A549 (cell line): ENCODE results near the gene CNP. TPM values are rescaled to one million over a fixed set of nuclear protein-coding genes. Genes with fewer than 3 reads are reported as not detected.

Experiments used
- ATAC-seq, 2 experiments: fragments of 200-7000 bp in 1 of 2; fragments of >200 bp in 1 of 2; cut with Nextera tagmentation in 1 of 2; cut with Tn5 transposase in 1 of 2; 3 replicates each; pipeline versions ENCODE4 v1.8.0 to v1.9.1; 2018 to 2020; ENCODE audit warnings: mild to moderate bottlenecking in 1 of 2, moderate library complexity in 1 of 2
- CTCF ChIA-PET: fragments of 300-600 bp; sonication (Branson Sonifier 250); formaldehyde crosslinking; extraction: SDS; loops from one replicate; lab custom pipeline; 2021; ENCODE audit warnings: antibody characterized with exemption, inconsistent platforms; lab: Yijun Ruan, JAX
- POLR2A ChIA-PET: fragments of 350-600 bp; formaldehyde crosslinking; extraction: SDS; loops from one replicate; lab custom pipeline; 2021; ENCODE audit warnings: antibody characterized with exemption, inconsistent platforms; lab: Yijun Ruan, JAX
- DNase-seq, 2 experiments: peaks; one replicate each; pipeline versions ENCODE4 v3.0.0 to v3.0.0-alpha.2; 2011 to 2016; ENCODE audit warnings: low read depth in 1 of 2, low spot score in 1 of 2
- FAIRE-seq: peaks from 2 replicates; lab custom pipeline; 2011; peaks lifted over from hg19 to GRCh38; lab: Jason Lieb, UNC
- H3K27ac ChIP-seq, 2 experiments: fragments of >200 bp; sonication (Bioruptor Twin); formaldehyde crosslinking; 3 replicates each; pipeline ENCODE4 v1.5.1; 2016 to 2017
- H3K4me1 ChIP-seq: fragments of >200 bp; sonication (Bioruptor Twin); formaldehyde crosslinking; 3 replicates; pipeline ENCODE4 v1.6.1; 2016
- H3K4me2 ChIP-seq: fragments of >200 bp; sonication (Bioruptor Twin); formaldehyde crosslinking; 3 replicates; pipeline ENCODE4 v1.6.1; 2016
- H3K4me3 ChIP-seq: fragments of >200 bp; sonication (Bioruptor Twin); formaldehyde crosslinking; 3 replicates; pipeline ENCODE4 v1.5.1; 2016
- H3K9me3 ChIP-seq: fragments of >200 bp; sonication (Bioruptor Twin); formaldehyde crosslinking; 3 replicates; pipeline ENCODE4 v1.6.1; 2016
- CHD2 ChIP-seq: fragments of 150-350 bp; IDR thresholded peaks from 2 replicates; pipeline ENCODE4 v1.6.1; 2014; ENCODE audit warnings: low read length; ENCODE audit not compliant: partially characterized antibody
- EP300 ChIP-seq, 2 experiments: fragments of >200 bp; sonication (Bioruptor Twin); formaldehyde crosslinking; IDR thresholded peaks; 2 replicates in 1 of 2; 3 replicates in 1 of 2; pipeline ENCODE4 v1.6.1; 2016 to 2017
- GATA3 ChIP-seq: IDR thresholded peaks from 2 replicates; pipeline ENCODE4 v1.6.1; 2012; ENCODE audit warnings: borderline replicate concordance
- HDAC2 ChIP-seq: fragments of 200-600 bp; sonication (generic); IDR thresholded peaks from 2 replicates; pipeline ENCODE4 v1.6.1; 2016
- HEYL ChIP-seq: fragments of 250-450 bp; sonication (Bioruptor Pico); IDR thresholded peaks from 2 replicates; pipeline ENCODE4 v1.8.0; 2021; ENCODE audit warnings: mild to moderate bottlenecking, moderate library complexity
- KDM1A ChIP-seq: fragments of 200-600 bp; sonication (generic); IDR thresholded peaks from 2 replicates; pipeline ENCODE4 v1.6.1; 2016; ENCODE audit warnings: low read depth, mild to moderate bottlenecking
- KDM5A ChIP-seq: fragments of 200-600 bp; sonication (generic); IDR thresholded peaks from 2 replicates; pipeline ENCODE4 v1.6.1; 2016; ENCODE audit warnings: antibody characterized with exemption, mild to moderate bottlenecking
- MYC ChIP-seq: IDR thresholded peaks from 2 replicates; pipeline ENCODE4 v1.6.1; 2012; ENCODE audit warnings: mild to moderate bottlenecking, inconsistent platforms, low read length, improper control_type of control experiment, borderline replicate concordance
- NR3C1 ChIP-seq: fragments of >200 bp; sonication (Bioruptor Twin); formaldehyde crosslinking; IDR thresholded peaks from 3 replicates; pipeline ENCODE4 v1.6.1; 2017
- PHF8 ChIP-seq: fragments of 200-600 bp; sonication (generic); IDR thresholded peaks from 2 replicates; pipeline ENCODE4 v1.6.1; 2016; ENCODE audit warnings: low read depth, mild to moderate bottlenecking, antibody characterized with exemption, moderate library complexity, borderline replicate concordance
- POLR2AphosphoS2 ChIP-seq: conservative IDR thresholded peaks from 2 replicates; pipeline ENCODE4 v1.6.1; 2012; ENCODE audit warnings: low read length, improper control_type of control experiment, inconsistent platforms
- RFX5 ChIP-seq: fragments of 450-650 bp; IDR thresholded peaks from 2 replicates; pipeline ENCODE4 v1.7.1; 2014; ENCODE audit warnings: antibody characterized with exemption, mild to moderate bottlenecking, moderate library complexity
- RNF2 ChIP-seq: fragments of 200-600 bp; sonication (generic); IDR thresholded peaks from 2 replicates; pipeline ENCODE4 v1.6.1; 2016; ENCODE audit warnings: low read depth, mild to moderate bottlenecking, antibody characterized with exemption, moderate library complexity, borderline replicate concordance
- SREBF2 ChIP-seq: fragments of 450-650 bp; IDR thresholded peaks from 2 replicates; pipeline ENCODE4 v1.6.1; 2014; ENCODE audit warnings: mild to moderate bottlenecking, moderate library complexity
- TFCP2L1 ChIP-seq: fragments of 250-450 bp; sonication (Bioruptor Pico); IDR thresholded peaks from 2 replicates; pipeline ENCODE4 v1.5.0; 2021; ENCODE audit warnings: mild to moderate bottlenecking
- whole genome bisulfite sequencing: methylation state at CpG from one replicate; pipeline ENCODE4 v1.1.6; 2017; ENCODE audit errors: missing lambda C conversion rate; 5-methylcytosine and 5-hydroxymethylcytosine counted together
- polyA plus RNA-seq, 4 experiments: library from polyadenylated mRNA; depleted of rRNA in 3 of 4; stranded (reverse); fragments of >200 nt; fragmentation: RNase III in 1 of 4; extraction: RNeasy Plus Mini Kit Qiagen cat#74134 plus additional on column Dnase treatment in 1 of 4; gene quantifications; 2 replicates in 3 of 4; 3 replicates in 1 of 4; pipeline ENCODE4 v1.2.3, GENCODE V29; 2011 to 2017
- TF ChIP-seq, protein P1 (sequence below): fragments of 200-600 bp; sonication (generic); IDR thresholded peaks from 2 replicates; pipeline ENCODE4 v1.6.1; 2016; ENCODE audit warnings: antibody characterized with exemption, mild to moderate bottlenecking, moderate library complexity
- TF ChIP-seq, protein P2 (sequence below): IDR thresholded peaks from 2 replicates; pipeline ENCODE4 v1.6.1; 2012
- TF ChIP-seq, protein P3 (sequence below): fragments of >200 bp; sonication (Bioruptor Twin); formaldehyde crosslinking; IDR thresholded peaks from 3 replicates; pipeline ENCODE4 v1.6.1; 2016
- TF ChIP-seq, protein P4 (sequence below): fragments of >200 bp; sonication (Bioruptor Twin); formaldehyde crosslinking; IDR thresholded peaks from 2 replicates; pipeline ENCODE4 v1.6.1; 2016
- TF ChIP-seq, protein P5 (sequence below): IDR thresholded peaks from 2 replicates; pipeline ENCODE4 v1.6.1; 2012; ENCODE audit warnings: low read depth, borderline replicate concordance

Gene CNP
- polyA plus RNA-seq, 2 of the 4 experiments (the other 2 are of a cell fraction) = 38.6 to 113 TPM

DNA sequence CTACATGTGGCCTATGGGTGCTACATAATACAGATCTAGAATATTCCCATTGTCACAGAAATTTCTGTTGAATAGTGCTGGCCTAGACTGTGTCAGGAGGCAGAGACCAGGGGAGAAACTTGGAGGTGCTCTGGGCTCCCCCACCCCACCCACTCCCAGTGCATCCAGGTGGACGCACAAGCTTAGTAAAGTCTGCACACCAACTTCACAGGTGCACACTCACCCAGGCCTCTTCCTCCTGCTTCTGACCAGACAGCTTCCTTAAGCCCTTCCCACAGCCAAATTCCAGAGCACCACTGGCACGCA is 7.6 kb upstream of the CNP start:
- ChIA-PET POLR2A (interaction anchor here (0.5 to 1.2 kb wide), 5 partner anchors 28 to 225 kb away, joined by 3 to 7 read pairs (median 5); partner anchors contain the start of genes JUP and ODAD4), CTCF (interaction anchor here (0.5 to 29.5 kb wide), 61 partner anchors 10 to 267 kb away, joined by 3 to 378 read pairs (median 5); partner anchors contain the start of genes ACLY, DHX58, DNAJC7 and HSPB9)
- TF ChIP-seq, protein P1, sequence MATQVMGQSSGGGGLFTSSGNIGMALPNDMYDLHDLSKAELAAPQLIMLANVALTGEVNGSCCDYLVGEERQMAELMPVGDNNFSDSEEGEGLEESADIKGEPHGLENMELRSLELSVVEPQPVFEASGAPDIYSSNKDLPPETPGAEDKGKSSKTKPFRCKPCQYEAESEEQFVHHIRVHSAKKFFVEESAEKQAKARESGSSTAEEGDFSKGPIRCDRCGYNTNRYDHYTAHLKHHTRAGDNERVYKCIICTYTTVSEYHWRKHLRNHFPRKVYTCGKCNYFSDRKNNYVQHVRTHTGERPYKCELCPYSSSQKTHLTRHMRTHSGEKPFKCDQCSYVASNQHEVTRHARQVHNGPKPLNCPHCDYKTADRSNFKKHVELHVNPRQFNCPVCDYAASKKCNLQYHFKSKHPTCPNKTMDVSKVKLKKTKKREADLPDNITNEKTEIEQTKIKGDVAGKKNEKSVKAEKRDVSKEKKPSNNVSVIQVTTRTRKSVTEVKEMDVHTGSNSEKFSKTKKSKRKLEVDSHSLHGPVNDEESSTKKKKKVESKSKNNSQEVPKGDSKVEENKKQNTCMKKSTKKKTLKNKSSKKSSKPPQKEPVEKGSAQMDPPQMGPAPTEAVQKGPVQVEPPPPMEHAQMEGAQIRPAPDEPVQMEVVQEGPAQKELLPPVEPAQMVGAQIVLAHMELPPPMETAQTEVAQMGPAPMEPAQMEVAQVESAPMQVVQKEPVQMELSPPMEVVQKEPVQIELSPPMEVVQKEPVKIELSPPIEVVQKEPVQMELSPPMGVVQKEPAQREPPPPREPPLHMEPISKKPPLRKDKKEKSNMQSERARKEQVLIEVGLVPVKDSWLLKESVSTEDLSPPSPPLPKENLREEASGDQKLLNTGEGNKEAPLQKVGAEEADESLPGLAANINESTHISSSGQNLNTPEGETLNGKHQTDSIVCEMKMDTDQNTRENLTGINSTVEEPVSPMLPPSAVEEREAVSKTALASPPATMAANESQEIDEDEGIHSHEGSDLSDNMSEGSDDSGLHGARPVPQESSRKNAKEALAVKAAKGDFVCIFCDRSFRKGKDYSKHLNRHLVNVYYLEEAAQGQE = no peak
- TF ChIP-seq MYC (no peak), POLR2AphosphoS2 (no peak), HEYL (CRISPR knock-in tag) (no peak), RNF2 (no peak), RFX5 (no peak), CHD2 (no peak), KDM5A (no peak), HDAC2 (no peak), GATA3 (no peak), KDM1A (no peak), PHF8 (no peak), TFCP2L1 (no peak), SREBF2 (no peak), EP300 (IDR thresholded peaks at IDR 0.05) (no peak), NR3C1 (no peak)
- TF ChIP-seq, protein P2, sequence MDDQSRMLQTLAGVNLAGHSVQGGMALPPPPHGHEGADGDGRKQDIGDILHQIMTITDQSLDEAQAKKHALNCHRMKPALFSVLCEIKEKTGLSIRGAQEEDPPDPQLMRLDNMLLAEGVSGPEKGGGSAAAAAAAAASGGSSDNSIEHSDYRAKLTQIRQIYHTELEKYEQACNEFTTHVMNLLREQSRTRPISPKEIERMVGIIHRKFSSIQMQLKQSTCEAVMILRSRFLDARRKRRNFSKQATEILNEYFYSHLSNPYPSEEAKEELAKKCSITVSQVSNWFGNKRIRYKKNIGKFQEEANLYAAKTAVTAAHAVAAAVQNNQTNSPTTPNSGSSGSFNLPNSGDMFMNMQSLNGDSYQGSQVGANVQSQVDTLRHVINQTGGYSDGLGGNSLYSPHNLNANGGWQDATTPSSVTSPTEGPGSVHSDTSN = no peak
- TF ChIP-seq, protein P3, sequence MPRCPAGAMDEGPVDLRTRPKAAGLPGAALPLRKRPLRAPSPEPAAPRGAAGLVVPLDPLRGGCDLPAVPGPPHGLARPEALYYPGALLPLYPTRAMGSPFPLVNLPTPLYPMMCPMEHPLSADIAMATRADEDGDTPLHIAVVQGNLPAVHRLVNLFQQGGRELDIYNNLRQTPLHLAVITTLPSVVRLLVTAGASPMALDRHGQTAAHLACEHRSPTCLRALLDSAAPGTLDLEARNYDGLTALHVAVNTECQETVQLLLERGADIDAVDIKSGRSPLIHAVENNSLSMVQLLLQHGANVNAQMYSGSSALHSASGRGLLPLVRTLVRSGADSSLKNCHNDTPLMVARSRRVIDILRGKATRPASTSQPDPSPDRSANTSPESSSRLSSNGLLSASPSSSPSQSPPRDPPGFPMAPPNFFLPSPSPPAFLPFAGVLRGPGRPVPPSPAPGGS = no peak
- TF ChIP-seq, protein P4, sequence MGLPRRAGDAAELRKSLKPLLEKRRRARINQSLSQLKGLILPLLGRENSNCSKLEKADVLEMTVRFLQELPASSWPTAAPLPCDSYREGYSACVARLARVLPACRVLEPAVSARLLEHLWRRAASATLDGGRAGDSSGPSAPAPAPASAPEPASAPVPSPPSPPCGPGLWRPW = no peak
- TF ChIP-seq, protein P5, sequence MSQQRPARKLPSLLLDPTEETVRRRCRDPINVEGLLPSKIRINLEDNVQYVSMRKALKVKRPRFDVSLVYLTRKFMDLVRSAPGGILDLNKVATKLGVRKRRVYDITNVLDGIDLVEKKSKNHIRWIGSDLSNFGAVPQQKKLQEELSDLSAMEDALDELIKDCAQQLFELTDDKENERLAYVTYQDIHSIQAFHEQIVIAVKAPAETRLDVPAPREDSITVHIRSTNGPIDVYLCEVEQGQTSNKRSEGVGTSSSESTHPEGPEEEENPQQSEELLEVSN = no peak
- H3K27ac ChIP-seq = peak overlapping the region in 1 of 2 experiments; percentile 72; a peak in 3 of 6 replicates
- DNase-seq (no peak), FAIRE-seq (no peak), ATAC-seq (no peak)
- 57% methylated on average over 2 of the region's 2 CpGs for WGBS
- no peak overlapping the region for H3K4me3 ChIP-seq
- H3K4me1 ChIP-seq = peaks cover 7% of the 10 kb centered on the region; the same call in 2 of the 3 replicates
- no peaks in the 10 kb centered on the region for H3K9me3 ChIP-seq
- no peak overlapping the region for H3K4me2 ChIP-seq
